Neutrophil (primary cell): ENCODE data around the gene GPR68.
"Not testable (repeated sequence)": the region's sequence is repeated elsewhere in the genome, so short reads cannot be mapped to it uniquely, and the experiment has no call there.

Experiments used
- H3K27ac ChIP-seq: fragments of 200-600 bp; sonication (generic); 2 replicates; pipeline ENCODE4 v1.5.1; 2016; ENCODE audit warnings: mild to moderate bottlenecking, moderate library complexity
- H3K27me3 ChIP-seq: fragments of 200-600 bp; sonication (generic); 2 replicates; pipeline ENCODE4 v1.6.0; 2016; ENCODE audit warnings: mild to moderate bottlenecking
- H3K36me3 ChIP-seq: fragments of 200-600 bp; sonication (generic); 2 replicates; pipeline ENCODE4 v1.5.1; 2017
- H3K4me1 ChIP-seq, 2 experiments: fragments of 200-600 bp in 1 of 2; sonication (generic) in 1 of 2; 1 replicate in 1 of 2; 2 replicates in 1 of 2; pipeline versions ENCODE4 v1.5.1 to v1.6.1; 2013 to 2016; ENCODE audit warnings: low read depth in 1 of 2, low read length in 1 of 2, mild to moderate bottlenecking in 1 of 2, moderate library complexity in 1 of 2; ENCODE audit not compliant: control insufficient read depth in 1 of 2, insufficient read depth in 1 of 2
- H3K4me3 ChIP-seq, 2 experiments: fragments of 200-600 bp in 1 of 2; sonication (generic) in 1 of 2; 1 replicate in 1 of 2; 2 replicates in 1 of 2; pipeline ENCODE4 v1.5.1; 2013 to 2016; ENCODE audit warnings: low read depth in 1 of 2, low read length in 1 of 2, mild to moderate bottlenecking in 1 of 2, moderate library complexity in 1 of 2
- H3K9me3 ChIP-seq: fragments of 200-600 bp; sonication (generic); 2 replicates; pipeline ENCODE4 v1.5.1; 2016
- CTCF ChIP-seq: fragments of 200-600 bp; sonication (generic); IDR thresholded peaks from 2 replicates; pipeline ENCODE4 v1.5.1; 2016; ENCODE audit warnings: antibody characterized with exemption

Gene GPR68

DNA sequence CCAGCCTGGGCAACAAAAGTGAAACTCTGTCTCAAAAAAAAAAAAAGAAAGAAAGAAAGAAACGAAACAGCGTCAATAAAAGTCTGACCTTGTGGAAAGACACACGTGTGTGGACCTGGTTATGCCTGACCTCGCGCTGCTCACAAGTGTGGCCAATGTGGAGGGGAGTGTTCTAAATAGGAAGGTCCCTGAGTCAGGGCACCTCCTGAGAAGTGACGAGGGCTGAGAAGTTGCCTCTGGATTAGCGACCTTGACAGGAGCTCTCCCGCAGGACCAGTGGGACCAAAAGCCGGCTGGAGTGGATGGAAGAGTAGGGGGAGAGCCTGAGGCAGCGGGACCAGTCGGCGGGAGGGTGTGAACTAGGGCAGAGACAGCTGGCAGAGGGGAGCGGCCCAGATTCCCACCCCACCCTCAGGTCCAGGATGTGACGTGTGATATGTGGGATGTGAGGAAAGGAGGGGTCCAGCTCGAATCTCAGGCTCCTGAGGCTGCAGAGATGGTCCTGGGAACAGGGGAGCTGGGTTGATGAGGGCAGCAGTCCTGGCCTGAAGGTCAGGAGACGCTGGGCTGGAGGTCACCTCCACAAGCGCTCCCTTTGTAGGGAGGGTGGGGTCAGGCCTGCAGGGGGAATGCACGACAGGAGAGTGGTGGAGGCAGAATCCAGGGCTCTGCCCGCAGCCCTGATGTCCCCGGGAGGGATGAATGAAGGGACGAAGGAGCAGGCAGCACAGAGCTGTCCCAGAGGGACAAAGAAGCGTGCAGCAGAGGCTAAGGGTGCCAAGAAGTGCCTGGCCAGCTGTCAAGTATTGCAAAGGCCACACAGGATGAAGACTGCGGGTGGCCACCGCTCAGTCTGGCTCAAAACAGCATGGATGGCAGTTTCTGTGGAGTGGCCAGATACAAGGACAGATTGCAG is 24.8 kb upstream of the GPR68 start:
- TF ChIP-seq CTCF: no peak
- Histone ChIP-seq H3K36me3 (peaks cover 44% of the 10 kb centered on the region), H3K27ac (no peak overlapping the region), H3K4me3 (no peak overlapping the region), H3K9me3 (no peaks in the 10 kb centered on the region), H3K4me1 (peaks cover 13 to 15% of the 10 kb centered on the region in 2 experiments), H3K27me3 (peaks cover 24% of the 10 kb centered on the region)

DNA sequence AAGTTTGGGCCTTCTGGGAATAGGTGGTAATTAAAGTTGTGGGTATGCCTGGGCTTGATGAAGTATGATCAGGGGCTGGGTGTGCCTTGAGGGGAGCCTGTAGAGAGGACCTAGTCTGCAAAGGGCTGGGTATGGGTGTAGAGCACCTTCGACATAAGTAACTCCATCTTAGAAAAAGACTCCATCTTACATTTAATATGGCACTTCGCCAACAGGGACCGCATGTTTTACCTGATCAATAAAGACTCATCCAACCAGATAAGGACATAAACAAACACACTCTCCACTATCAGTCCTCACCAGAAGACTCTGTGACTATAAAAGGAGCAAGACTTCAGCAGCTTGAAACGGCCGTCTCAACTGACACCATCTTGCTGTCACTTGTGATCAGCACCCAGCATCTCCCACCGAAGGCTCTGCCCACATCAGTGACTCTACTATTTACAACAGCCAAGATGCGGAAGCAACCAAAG is 23.5 kb upstream of the GPR68 start:
- no peak overlapping the region for H3K27ac ChIP-seq
- no peaks in the 10 kb centered on the region for H3K9me3 ChIP-seq
- TF ChIP-seq CTCF: no peak
- H3K36me3 ChIP-seq: peaks cover 31% of the 10 kb centered on the region
- peaks cover 37% of the 10 kb centered on the region for H3K27me3 ChIP-seq
- H3K4me3 ChIP-seq: no peak overlapping the region
- H3K4me1 ChIP-seq: peaks cover 11 to 12% of the 10 kb centered on the region in 2 experiments

- H3K4me3 ChIP-seq, H3K27ac ChIP-seq, H3K9me3 ChIP-seq: not testable (repeated sequence)
- H3K36me3 ChIP-seq: peaks cover 14% of the 10 kb centered on the region
- peaks cover 11 to 12% of the 10 kb centered on the region in 2 experiments for H3K4me1 ChIP-seq
- peaks cover 48% of the 10 kb centered on the region for H3K27me3 ChIP-seq
These were observed 21.8 kb upstream of the GPR68 start for GRCh38 chr14:91266276-91266675.

- Histone ChIP-seq H3K36me3 (peaks cover 11% of the 10 kb centered on the region), H3K4me3 (no peak overlapping the region), H3K27ac (no peak overlapping the region), H3K9me3 (no peaks in the 10 kb centered on the region), H3K27me3 (peaks cover 48% of the 10 kb centered on the region), H3K4me1 (peaks cover 11 to 12% of the 10 kb centered on the region in 2 experiments)
- no peak for TF ChIP-seq CTCF
These were observed 20.9 kb upstream of the GPR68 start for GRCh38 chr14:91265404-91265803.

- H3K27me3 ChIP-seq: peaks cover 52% of the 10 kb centered on the region
- H3K4me1 ChIP-seq: peaks cover 11 to 12% of the 10 kb centered on the region in 2 experiments
- H3K9me3 ChIP-seq: no peaks in the 10 kb centered on the region
- no peak overlapping the region for H3K27ac ChIP-seq
- H3K36me3 ChIP-seq: peaks cover 2% of the 10 kb centered on the region
- TF ChIP-seq CTCF: no peak
- H3K4me3 ChIP-seq: peak overlapping the region; percentile 51 to 55
These were observed 19.9 kb upstream of the GPR68 start for GRCh38 chr14:91264151-91265150.
